NOMO-1 (cell line): Measurements from ENCODE around the gene RELL1.

Experiments used
- DNase-seq, 2 experiments: peaks; one replicate each; lab custom pipeline; 2025; ENCODE audit not compliant: unreplicated experiment in 2 of 2; lab: John Stamatoyannopoulos, UW

RELL1 gene, protein sequence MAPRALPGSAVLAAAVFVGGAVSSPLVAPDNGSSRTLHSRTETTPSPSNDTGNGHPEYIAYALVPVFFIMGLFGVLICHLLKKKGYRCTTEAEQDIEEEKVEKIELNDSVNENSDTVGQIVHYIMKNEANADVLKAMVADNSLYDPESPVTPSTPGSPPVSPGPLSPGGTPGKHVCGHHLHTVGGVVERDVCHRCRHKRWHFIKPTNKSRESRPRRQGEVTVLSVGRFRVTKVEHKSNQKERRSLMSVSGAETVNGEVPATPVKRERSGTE

DNA sequence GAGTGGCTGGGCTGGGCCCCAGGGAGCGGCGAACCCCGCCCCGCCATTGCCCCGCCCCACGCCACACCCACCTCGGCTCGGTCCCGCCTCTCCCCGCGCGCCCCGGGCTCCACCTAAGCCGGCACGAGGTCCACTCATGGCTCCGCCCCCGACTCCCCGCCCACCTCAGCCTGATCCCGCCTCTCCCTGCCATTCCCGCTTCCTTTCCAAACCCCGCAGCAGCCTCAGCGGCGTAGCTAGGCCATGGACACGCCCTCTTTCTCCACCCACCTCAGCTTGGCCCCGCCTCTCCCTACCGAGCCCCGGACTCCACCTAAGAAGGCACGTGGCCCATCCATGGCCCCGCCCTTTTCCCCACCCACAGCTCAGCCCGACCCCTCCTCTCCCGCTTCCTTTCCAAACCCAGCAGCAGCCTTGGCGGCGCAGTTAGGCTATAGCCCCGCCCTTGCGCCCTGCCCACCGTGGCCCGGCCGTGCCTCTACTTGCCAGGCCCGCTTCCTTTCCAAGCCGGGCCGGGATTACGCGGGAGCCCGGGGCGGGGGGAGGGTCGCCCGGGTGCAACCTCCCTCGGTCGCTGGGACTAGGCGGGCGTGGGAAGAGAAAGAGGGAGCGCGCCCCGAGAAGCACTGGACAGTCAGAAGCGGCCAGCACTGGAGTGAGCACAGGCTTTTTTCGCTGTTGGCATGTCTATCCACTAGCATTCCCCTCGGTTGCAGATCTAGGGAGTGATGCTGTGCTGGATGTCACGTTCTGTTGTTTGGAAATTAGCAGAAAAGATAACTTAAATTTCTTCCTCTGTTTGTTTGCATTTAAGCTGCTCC lies at the start of gene RELL1:
Gene RELL1, minus strand, starts transcription at position 4 of the 821 bp plus-strand sequence. CDS start 89 bp downstream, outside the sequence.
- DNase-seq: peak; percentile 94 to 98

DNA sequence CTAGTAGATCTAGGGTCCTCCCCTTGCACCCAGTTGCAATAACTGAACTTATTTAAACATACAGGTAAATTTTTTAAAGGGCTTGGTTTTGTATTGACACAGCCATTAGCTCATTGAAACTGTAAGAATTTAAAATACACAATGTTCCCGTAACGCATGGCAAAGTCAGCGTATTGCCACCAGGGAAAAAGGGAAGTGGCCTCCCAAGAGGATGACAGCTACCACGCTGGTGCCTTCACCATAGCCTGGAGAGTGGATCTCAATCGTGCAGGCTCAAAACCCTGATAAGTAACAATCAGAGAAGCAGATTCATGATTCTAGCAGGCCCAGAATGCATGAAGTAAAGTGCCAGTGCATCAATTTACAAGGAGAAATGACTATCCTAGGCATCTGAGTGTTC lies 49.4 kb upstream of the RELL1 start:
- peak; percentile 18 to 20 for DNase-seq

- no peak for DNase-seq
Measured at GRCh38 chr4:37734989-37735388, 48.8 kb upstream of the RELL1 start.

GRCh38 chr4:37733240-37733867 lies 47.2 kb upstream of the RELL1 start:
- no peak for DNase-seq

- no peak for DNase-seq
Measured at GRCh38 chr4:37732526-37733186, 46.5 kb upstream of the RELL1 start.

DNA sequence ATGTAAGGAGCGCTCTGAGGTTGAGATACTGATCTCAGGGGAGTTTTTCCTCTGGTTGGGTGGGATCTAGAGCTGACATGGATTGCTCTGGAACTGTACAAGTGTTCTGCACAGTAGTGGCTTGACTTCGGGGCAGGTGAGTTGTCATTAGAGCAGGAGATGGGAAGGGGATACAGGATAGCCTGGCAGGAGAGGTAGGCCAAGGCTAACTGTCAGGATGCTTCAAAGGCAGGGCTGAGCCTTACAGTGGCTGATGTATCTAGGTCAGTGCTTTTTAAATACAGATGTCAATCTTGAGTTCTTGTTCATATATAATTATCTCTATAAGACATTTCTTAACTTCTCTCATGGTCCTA lies 43.5 kb upstream of the RELL1 start:
- DNase-seq: no peak

GRCh38 chr4:37728064-37728463 lies 41.9 kb upstream of the RELL1 start:
- peak in 1 of 2 experiments; percentile 33 for DNase-seq

GRCh38 chr4:37727635-37728034 lies 41.5 kb upstream of the RELL1 start:
- no peak for DNase-seq

GRCh38 chr4:37726666-37727065 lies 40.5 kb upstream of the RELL1 start:
- no peak for DNase-seq

DNA sequence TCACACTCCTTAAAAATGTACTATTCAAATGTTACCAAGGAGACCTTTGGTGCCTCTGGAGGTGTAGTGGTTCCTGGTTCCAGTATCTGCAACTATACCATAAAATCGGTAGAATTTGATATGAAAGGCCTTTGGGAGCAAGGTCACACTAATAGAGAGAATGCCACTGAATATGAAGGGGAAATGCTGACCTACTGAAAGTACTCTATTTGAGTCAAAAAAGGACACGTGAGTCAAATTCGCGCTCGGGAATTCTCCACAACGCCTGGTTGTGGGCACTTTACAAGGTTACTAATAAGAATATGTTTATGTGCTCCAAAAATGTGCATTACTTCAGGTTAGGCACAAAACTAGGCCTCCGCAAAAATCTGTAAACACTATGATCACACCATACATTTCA lies 39.5 kb upstream of the RELL1 start:
- no peak for DNase-seq

GRCh38 chr4:37723067-37723466 lies 36.9 kb upstream of the RELL1 start:
- DNase-seq: no peak

DNA sequence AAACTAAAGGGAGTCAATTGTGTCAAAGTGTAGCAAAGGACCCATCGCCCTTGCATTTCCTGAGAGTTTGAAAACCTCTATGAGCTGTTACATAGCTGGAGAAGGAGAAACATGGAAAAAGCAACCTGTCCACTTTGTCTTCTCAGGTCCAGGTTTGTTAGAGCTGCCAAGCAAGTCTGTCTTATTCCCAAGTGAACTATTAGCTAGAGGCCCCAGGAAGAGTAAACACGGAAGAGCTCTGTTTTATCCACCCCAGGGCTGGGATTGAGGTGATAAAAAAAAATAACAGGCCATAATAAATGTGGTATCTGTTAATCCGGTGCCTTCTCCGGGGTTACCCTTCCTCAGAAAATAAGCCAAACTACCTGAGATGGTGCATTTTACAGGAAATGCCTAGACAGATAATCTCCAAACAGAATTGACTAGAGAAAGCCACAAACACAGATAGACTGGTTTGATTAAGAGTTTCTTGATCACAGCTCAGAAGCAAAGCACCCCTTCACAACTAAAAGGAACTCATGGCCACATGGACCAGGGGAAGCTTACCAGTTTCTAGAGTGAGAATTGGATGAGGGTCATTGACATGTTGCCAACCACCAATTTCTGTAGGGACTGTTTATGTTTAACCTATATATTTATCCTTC lies 35.9 kb upstream of the RELL1 start:
- DNase-seq: no peak

DNA sequence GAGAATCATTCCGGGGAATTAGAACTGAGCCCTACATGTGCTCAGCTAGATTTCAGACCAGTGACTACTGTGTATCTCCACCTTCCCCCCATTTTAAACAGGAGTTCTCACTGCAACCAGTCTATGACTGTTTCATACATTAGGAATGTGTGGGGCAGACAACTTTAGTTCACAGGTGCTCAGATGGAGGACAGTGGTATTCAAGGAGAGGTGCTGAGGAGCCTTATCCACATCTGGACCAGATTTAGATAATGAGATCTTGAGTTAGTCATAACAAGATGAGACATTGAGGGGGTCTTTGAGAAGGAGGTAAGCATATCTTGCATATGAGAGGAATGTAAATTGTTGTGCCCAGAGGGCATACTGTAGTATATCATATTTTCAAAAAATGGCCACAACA lies 32.8 kb upstream of the RELL1 start:
- no peak for DNase-seq

- DNase-seq: no peak
Measured at GRCh38 chr4:37717576-37717975, 31.4 kb upstream of the RELL1 start.

DNA sequence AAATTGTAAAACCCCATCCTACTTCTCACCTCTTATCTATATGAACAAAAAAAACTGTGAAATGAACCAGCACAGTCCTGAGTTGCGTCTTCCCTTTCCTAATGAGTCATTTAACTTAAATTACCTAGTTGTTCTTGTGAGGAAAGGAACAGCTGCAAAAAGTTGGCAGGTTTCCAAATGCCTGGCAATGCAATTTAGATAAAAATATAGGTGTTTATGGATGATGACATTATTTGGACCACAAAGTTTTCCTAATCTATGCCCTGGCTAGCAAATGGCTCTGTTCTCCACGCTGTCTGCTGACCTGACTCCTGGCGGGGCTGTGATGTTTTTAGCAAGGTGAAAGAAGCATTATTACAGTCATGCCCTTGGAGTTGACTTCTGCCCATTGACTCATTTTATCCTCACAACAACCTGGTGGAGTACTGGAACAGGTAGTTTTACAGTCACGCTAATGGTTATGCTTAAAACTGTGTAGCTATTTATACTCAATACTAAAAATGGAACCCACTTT lies 29.8 kb upstream of the RELL1 start:
- DNase-seq: peak; percentile 40 to 48

- no peak for DNase-seq
Measured at GRCh38 chr4:37710491-37710890, 24.3 kb upstream of the RELL1 start.

- no peak for DNase-seq
Measured at GRCh38 chr4:37706032-37706431, 19.9 kb upstream of the RELL1 start.

- no peak for DNase-seq
Measured at GRCh38 chr4:37705571-37705970, 19.4 kb upstream of the RELL1 start.

- DNase-seq: no peak
Measured at GRCh38 chr4:37699868-37700481, 13.8 kb upstream of the RELL1 start.

DNA sequence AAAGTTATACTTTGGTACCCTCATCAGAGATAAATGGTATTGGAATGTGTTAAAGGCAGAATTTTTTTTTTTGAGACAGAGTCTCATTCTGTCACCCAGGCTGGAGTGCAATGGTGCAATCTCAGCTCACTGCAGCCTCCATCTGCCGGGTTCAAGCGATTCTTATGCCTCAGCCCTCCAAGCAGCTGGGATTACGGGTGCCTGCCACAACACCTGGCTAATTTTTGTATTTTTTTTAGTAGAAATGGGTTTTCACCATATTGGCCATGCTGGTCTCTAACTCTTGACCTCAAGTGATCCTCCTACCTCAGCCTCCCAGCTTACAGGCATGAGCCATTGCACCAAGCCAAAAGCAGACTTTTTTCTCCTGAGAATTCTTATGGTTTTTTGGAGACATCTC lies 11.4 kb upstream of the RELL1 start:
- DNase-seq: no peak
